HG02623 (cell line): ENCODE results near the gene TRIM36.
A peak's percentile ranks its signal among the peaks of the same experiment; 100 is the strongest.

Source experiments
- ATAC-seq: cut with Tn5 transposase; IDR thresholded peaks from one replicate; pipeline ENCODE4 v1.9.1; 2021; ENCODE audit warnings: moderate library complexity; ENCODE audit not compliant: unreplicated experiment

TRIM36 gene

GRCh38 chr5:115166744-115167393 is 2.8 kb downstream of the TRIM36 start:
- ATAC-seq, result no peak

GRCh38 chr5:115165790-115166189 is 3.9 kb downstream of the TRIM36 start:
- no peak for ATAC-seq

GRCh38 chr5:115160975-115161475 is 8.7 kb downstream of the TRIM36 start:
- no peak for ATAC-seq

- ATAC-seq, result no peak
These were observed 18.4 kb downstream of the TRIM36 start for GRCh38 chr5:115151208-115151805.

GRCh38 chr5:115150512-115150911 is 19.2 kb downstream of the TRIM36 start:
- ATAC-seq, result no peak

DNA sequence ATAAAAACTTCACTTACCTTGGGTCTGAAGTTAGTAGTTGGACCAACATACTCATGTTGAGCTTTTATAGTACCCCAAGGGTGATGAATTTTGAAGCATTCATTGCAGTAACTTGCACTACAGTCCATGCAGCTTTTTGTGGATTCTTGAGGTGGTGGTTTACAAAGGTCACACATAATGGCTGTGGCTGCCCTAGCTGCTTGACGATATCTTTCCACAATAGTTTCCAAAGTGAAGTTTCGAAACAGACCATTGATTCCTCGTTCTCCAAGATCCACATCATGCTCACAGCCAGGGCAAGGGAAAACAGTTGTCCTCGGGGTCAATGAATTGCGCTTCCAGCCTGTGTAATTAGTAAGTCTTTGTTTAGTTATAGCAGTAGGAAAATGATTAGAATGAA is 22.7 kb downstream of the TRIM36 start:
- ATAC-seq, result no peak

DNA sequence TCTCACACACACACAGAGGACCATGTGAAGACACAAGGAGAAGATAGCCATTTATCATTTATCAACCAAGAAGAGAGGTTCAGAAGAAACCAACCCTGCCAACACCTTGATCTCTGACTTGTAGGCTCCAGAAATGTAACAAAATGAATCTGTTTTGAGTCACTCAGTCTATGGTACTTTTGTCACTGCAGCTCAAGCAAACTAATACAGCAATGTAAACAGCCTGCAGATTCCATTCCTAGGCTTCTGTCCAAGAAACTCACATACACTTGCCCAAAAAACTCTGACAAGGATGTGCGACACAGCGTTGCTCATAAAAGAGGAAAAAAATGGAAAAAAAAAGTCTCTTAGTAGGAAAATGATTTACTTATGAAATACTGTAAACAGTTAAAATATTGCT is 33.4 kb downstream of the TRIM36 start:
- no peak for ATAC-seq

- no peak for ATAC-seq
These were observed 37.2 kb downstream of the TRIM36 start for GRCh38 chr5:115132465-115132864.

DNA sequence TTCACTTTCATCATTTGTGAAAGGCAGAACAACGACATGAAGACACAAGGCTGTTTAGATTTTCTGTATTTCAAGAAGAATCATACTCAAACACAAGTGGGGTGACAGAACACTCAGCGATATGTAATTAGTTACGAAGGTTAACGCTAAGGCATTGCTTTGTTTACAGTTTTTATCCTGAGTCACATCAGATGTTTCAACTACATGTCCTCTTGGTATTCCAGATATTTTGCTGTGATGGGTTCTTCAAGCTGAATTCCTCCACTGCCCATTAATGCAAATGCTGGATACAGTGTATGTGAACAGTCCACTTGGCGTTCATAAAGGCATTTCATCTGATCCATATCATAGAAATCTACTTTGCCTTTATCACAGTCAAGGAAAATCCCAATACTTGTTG is 43.4 kb downstream of the TRIM36 start:
- ATAC-seq, result no peak

DNA sequence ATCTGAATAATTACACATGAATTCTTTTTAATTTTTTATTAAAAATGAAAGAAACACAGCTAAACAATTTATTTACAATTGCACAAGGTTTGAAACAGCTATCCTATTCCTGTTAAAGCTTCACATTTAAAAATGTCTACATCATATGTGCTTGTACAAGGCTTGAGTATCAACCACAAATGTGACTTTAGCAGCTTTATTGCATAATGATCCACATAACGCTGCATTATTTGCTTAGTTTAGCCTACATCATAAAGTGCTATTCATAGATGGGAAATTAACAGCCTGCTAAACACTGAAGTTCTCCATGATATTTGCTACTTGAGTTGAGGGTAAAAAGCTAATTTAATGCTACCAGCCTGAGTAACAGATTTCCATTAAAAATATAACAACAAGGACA is 45.0 kb downstream of the TRIM36 start:
- ATAC-seq, result no peak

DNA sequence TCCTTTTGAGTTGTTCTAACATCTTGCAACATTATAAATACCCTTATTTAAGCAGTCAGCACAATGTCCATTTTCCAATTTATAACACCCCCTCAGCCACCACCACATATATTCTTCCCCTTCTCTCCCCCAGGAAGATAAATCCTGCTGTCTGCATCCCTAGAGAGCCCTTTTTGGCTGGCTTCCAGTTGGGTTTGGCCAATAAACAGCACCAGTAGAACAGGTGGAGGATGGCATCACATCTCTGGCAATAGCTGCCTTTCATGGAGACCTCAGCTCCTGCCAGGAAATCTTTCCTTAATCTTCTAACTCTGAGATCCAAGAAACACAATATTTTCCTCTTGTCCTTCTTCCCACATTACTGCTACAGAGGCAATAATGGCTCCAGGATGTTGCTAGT is 53.7 kb downstream of the TRIM36 start:
- ATAC-seq, result no peak

- ATAC-seq, result no peak
These were observed 59.9 kb downstream of the TRIM36 start for GRCh38 chr5:115109840-115110239.

DNA sequence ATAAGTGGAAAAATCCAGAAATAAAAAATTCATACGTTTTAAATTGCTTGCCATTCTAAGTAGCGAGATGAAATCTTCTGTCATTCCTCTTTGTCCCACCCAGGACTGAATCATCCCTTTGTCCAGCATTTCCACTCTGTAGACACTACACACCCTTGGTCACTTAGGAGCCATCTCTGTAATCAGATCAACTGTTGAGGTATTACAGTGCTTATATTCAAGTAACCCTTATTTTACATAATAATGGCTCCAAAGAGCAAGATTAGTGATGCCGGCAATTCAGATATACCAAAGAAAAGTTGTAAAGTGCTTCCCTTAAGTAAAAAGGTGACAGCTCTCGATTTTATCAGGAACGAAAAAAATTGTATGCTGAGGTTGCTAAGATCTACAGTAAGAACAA is 60.4 kb downstream of the TRIM36 start:
- no peak for ATAC-seq

DNA sequence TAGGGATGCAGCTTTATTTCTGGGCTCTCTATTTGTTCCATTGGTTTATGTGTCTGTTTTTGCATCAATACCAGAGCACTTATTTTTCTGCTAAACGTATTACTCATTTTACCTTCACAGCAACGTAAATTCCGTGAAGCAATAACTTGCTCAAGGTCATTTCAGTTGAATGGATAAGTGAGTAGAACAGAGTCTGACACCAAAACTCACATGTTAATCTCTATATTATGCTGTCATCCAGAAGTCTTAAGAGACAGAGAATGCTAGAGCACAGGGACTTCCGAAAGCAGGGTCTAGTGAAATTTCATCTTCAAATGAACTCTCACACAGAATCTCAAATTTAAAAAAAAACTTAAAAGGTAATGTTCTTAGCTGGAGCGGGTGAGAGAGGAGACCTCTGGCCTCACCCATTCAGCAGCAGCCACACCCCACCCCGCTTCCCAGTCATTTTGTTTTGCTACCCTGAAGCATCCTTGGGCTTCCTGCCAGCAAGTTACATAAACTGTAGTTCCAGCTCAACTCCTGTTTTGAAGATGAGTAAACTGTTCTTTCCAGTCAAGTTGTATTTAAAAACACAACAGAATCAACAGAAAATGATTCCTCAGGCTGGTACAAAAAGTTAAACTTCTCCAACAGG is 69.3 kb downstream of the TRIM36 start:
- no peak for ATAC-seq

- ATAC-seq, result peak; percentile 89
These were observed 71.5 kb downstream of the TRIM36 start for GRCh38 chr5:115098041-115098702.

DNA sequence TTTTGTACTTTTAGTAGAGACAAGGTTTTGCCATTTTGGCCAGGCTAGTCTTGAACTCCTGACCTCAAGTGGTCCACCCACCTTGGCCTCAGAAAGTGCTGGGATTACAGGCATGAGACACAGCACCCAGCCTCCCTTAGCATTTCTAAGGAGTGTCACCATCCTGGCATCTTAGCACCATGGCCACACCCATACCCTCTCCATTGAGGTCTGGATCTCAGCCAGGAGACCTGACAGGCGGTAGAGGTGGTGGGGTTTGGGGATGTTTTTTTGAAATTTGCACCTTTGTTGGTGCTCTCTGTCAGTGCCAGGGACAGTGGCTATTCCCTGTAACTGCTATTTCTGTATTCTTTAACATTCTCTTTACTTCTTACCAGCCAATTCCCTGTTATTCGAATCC is 72.5 kb downstream of the TRIM36 start:
- no peak for ATAC-seq

GRCh38 chr5:115096034-115096769 is 73.5 kb downstream of the TRIM36 start:
- ATAC-seq, result no peak

DNA sequence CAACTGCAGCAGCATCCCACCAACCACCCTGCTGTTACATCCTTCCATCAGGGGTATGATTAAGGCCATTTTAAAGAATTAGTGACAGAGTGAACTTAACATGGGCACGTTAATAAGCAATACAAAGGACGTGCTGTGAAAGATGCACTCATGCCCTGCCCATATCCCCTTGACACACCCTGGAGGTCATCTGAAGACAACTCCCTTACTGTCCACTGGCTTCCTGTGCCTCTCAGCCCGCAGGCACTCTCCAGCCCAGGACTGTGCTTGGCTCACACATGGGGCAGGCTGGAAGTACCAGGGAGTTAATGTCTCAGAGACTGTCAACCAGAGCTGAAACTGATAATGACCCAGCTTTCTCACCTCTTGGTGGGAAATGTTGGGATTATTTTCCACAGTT is 81.8 kb downstream of the TRIM36 start:
- ATAC-seq, result no peak

DNA sequence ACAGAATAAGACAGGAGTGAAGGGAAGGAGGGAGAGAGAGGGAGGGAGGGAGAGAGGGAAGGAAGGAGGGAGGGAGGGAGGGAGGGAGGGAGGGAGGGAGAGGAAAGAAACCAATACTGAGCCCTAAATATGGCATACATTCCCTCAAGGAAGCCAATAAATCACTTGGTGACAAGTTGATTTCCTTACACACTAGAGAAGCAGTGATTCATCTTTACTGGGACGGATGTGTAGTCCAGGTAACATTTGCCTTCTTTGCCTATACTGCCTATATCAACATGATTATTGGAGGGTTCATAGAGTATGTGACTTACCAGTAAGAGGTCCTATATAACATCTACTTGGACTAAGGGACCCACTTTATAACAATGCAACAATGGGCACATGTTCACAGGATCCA is 83.2 kb downstream of the TRIM36 start:
- ATAC-seq, result no peak

- ATAC-seq, result no peak
These were observed 85.4 kb downstream of the TRIM36 start for GRCh38 chr5:115084246-115084793.
